ENCODE data around the gene TEX22.

DNA sequence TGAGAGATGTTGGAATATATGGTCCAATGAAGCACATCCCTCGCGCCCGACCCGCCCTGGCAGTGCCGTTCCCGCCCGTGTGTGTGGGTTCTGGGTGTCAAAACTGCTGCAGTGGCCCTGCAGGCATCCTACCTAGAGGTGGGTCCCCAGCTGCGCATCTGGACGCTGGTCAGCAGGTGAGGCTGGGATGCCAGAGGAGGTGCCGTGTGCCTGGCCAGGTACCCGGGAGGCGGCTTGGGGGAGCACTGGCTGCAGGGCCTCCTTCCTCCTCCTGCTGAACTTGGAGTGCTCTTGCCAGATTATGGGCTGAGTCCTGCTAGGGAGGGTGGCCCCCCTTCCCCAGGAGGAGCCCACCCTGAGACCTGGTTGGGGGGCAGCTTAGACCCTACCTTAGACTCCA is 26.5 kb downstream of the TEX22 start:
- no peak for TF ChIP-seq CTCF (IDR thresholded peaks at IDR 0.05)
- no peak for TF ChIP-seq EZH2 (IDR thresholded peaks at IDR 0.05; ENCODE audit: borderline replicate concordance, insufficient read depth, low read depth, low read length, poor library complexity, severe bottlenecking)
